MCF 10A (cell line): Measurements from ENCODE around the gene EEF1AKMT2. TPM values are rescaled to one million over a fixed set of nuclear protein-coding genes. Genes with fewer than 3 reads are reported as not detected.
A peak's percentile ranks its signal among the peaks of the same experiment; 100 is the strongest.

Experiments
- BruUV-seq: library from RNA; stranded (reverse); fragments of 400-500 nt; replicated peaks from 2 replicates; lab custom pipeline; 2021; lab: Mats Ljungman, UMichigan
- CTCF ChIA-PET: fragments of 300-600 bp; sonication (Branson Sonifier 250); formaldehyde crosslinking; extraction: SDS; loops from one replicate; lab custom pipeline; 2021; ENCODE audit warnings: antibody characterized with exemption, inconsistent platforms; lab: Yijun Ruan, JAX
- POLR2A ChIA-PET: fragments of 300-600, 350-650 bp; sonication (Branson Sonifier 250); formaldehyde crosslinking; extraction: SDS; loops from one replicate; lab custom pipeline; 2020; ENCODE audit warnings: antibody characterized with exemption, inconsistent platforms; lab: Yijun Ruan, JAX
- DNase-seq: peaks from one replicate; pipeline ENCODE4 v3.0.0-alpha.2; 2018; ENCODE audit not compliant: unreplicated experiment
- H3K27ac Mint-ChIP-seq: one replicate; pipeline ENCODE4 v1.8.0; 2022; ENCODE audit warnings: mild to moderate bottlenecking, low read depth, mixed read lengths; ENCODE audit not compliant: unreplicated experiment
- H3K27me3 Mint-ChIP-seq: one replicate; pipeline ENCODE4 v1.8.0; 2022; ENCODE audit warnings: mixed read lengths; ENCODE audit not compliant: insufficient read depth, unreplicated experiment
- H3K36me3 Mint-ChIP-seq: one replicate; pipeline ENCODE4 v1.8.0; 2022; ENCODE audit warnings: mild to moderate bottlenecking, moderate library complexity, mixed read lengths; ENCODE audit not compliant: insufficient read depth, unreplicated experiment
- H3K4me1 Mint-ChIP-seq: one replicate; pipeline ENCODE4 v1.8.0; 2022; ENCODE audit warnings: mixed read lengths; ENCODE audit not compliant: insufficient read depth, unreplicated experiment
- H3K4me3 Mint-ChIP-seq: one replicate; pipeline ENCODE4 v1.8.0; 2022; ENCODE audit warnings: mild to moderate bottlenecking, moderate library complexity, mixed read lengths; ENCODE audit not compliant: unreplicated experiment
- H3K9me3 Mint-ChIP-seq: one replicate; pipeline ENCODE4 v1.8.0; 2022; ENCODE audit warnings: mixed read lengths; ENCODE audit not compliant: unreplicated experiment
- intact Hi-C: fragments of 100-400 bp; cut with micrococcal nuclease; formaldehyde crosslinking; loops from 2 replicates; pipeline ENCODE4 v1.14.1; 2022
- total RNA-seq: library from RNA; stranded (reverse); gene quantifications from 2 replicates; pipeline ENCODE4 v1.2.3, GENCODE V29; 2022
- TF ChIP-seq, protein P1 (sequence below): fragments of 200-600 bp; IDR thresholded peaks from one replicate; pipeline ENCODE4 v1.8.0; 2022; ENCODE audit warnings: antibody characterized with exemption, mild to moderate bottlenecking; ENCODE audit not compliant: unreplicated experiment

The EEF1AKMT2 gene
- total RNA-seq, 1 experiment from 2014 or later = 17.5 TPM

DNA sequence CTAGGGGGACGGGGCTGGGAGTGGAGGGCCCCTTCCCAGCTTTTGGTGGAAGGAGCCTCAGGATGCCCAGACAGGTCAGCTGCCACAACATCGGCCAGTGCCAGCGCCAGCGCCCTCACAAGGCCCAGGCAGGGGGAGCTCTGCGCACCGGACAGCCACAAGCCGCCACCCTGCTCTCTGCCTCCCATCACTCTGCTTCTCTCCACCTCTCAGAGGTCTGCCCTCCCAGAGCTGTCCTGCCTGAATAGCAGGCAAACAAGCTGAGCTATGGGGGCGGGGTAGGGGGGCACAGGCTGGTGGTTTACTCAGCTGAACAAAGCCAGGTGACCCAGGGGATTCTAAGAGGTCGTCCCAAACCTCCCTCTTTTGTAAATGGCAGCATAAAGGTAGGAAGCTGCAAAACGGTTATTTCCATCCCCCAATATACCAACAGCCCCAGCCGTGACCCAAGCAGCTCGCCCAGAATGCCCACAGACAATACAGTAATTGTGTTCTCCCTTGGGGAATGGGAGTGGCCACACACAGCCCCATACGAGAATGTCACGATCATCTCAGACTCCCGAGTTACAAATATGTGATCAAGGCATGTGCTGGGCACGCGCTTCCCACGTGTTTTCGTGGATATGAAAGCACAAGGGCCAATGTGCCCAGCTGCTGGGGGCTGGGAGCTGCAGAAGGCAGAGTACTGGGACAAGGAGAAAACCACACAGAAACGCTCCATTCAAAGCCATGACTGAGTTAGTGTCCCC, 67.2 kb downstream of the EEF1AKMT2 start:
- no TSS peak for BruUV-seq
- H3K27me3 Mint-ChIP-seq = no peaks in the 10 kb centered on the region
- ChIA-PET POLR2A (interaction anchor here (2.5 kb wide), 1 partner anchor 9 kb away, joined by 8 read pairs; no protein-coding TSS in a partner anchor), CTCF (interaction anchor here (0.5 to 1.3 kb wide), 4 partner anchors 10 to 284 kb away, joined by 3 to 4 read pairs (median 3); no protein-coding TSS in a partner anchor)
- TF ChIP-seq, protein P1, sequence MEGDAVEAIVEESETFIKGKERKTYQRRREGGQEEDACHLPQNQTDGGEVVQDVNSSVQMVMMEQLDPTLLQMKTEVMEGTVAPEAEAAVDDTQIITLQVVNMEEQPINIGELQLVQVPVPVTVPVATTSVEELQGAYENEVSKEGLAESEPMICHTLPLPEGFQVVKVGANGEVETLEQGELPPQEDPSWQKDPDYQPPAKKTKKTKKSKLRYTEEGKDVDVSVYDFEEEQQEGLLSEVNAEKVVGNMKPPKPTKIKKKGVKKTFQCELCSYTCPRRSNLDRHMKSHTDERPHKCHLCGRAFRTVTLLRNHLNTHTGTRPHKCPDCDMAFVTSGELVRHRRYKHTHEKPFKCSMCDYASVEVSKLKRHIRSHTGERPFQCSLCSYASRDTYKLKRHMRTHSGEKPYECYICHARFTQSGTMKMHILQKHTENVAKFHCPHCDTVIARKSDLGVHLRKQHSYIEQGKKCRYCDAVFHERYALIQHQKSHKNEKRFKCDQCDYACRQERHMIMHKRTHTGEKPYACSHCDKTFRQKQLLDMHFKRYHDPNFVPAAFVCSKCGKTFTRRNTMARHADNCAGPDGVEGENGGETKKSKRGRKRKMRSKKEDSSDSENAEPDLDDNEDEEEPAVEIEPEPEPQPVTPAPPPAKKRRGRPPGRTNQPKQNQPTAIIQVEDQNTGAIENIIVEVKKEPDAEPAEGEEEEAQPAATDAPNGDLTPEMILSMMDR = no peak
- H3K27ac Mint-ChIP-seq = peak overlapping the region; percentile 64
- H3K4me3 Mint-ChIP-seq = no peak overlapping the region
- peaks cover 11% of the 10 kb centered on the region for H3K4me1 Mint-ChIP-seq
- H3K36me3 Mint-ChIP-seq = peaks cover 22% of the 10 kb centered on the region
- no peaks in the 10 kb centered on the region for H3K9me3 Mint-ChIP-seq
- intact Hi-C loops = no loop called here
- DNase-seq = no peak

GRCh38 chr10:124723826-124724225, 67.9 kb downstream of the EEF1AKMT2 start:
- H3K4me1 Mint-ChIP-seq = peaks cover 17% of the 10 kb centered on the region
- intact Hi-C loops = no loop called here
- H3K36me3 Mint-ChIP-seq = peaks cover 22% of the 10 kb centered on the region
- H3K9me3 Mint-ChIP-seq = no peaks in the 10 kb centered on the region
- H3K4me3 Mint-ChIP-seq = no peak overlapping the region
- DNase-seq = no peak
- TF ChIP-seq, protein P1 = no peak
- H3K27ac Mint-ChIP-seq = peak overlapping the region; percentile 64
- no TSS peak for BruUV-seq
- ChIA-PET POLR2A (interaction anchor here (2.5 kb wide), 1 partner anchor 10 kb away, joined by 8 read pairs; no protein-coding TSS in a partner anchor), CTCF (interaction anchor here (0.5 to 3.4 kb wide), 3 partner anchors 17 to 980 kb away, joined by 3 to 15 read pairs (median 3); no protein-coding TSS in a partner anchor)
- H3K27me3 Mint-ChIP-seq = no peaks in the 10 kb centered on the region

- TF ChIP-seq, protein P1 = no peak
- H3K9me3 Mint-ChIP-seq = no peaks in the 10 kb centered on the region
- no TSS peak for BruUV-seq
- intact Hi-C loops = no loop called here
- ChIA-PET CTCF (interaction anchor here (0.5 to 3.4 kb wide), 4 partner anchors 12 to 981 kb away, joined by 3 to 15 read pairs (median 3); no protein-coding TSS in a partner anchor), POLR2A (interaction anchor here (0.8 to 2.5 kb wide), 3 partner anchors 9 to 11 kb away, joined by 3 to 8 read pairs (median 3); no protein-coding TSS in a partner anchor)
- peaks cover 24% of the 10 kb centered on the region for H3K4me1 Mint-ChIP-seq
- H3K27ac Mint-ChIP-seq = peak overlapping the region; percentile 64
- no peak overlapping the region for H3K4me3 Mint-ChIP-seq
- no peaks in the 10 kb centered on the region for H3K27me3 Mint-ChIP-seq
- DNase-seq = no peak
- peaks cover 22% of the 10 kb centered on the region for H3K36me3 Mint-ChIP-seq
Observed at GRCh38 chr10:124722798-124723783, 68.6 kb downstream of the EEF1AKMT2 start.
